ENCODE results near the gene FGF9.

- TF ChIP-seq, protein P1, sequence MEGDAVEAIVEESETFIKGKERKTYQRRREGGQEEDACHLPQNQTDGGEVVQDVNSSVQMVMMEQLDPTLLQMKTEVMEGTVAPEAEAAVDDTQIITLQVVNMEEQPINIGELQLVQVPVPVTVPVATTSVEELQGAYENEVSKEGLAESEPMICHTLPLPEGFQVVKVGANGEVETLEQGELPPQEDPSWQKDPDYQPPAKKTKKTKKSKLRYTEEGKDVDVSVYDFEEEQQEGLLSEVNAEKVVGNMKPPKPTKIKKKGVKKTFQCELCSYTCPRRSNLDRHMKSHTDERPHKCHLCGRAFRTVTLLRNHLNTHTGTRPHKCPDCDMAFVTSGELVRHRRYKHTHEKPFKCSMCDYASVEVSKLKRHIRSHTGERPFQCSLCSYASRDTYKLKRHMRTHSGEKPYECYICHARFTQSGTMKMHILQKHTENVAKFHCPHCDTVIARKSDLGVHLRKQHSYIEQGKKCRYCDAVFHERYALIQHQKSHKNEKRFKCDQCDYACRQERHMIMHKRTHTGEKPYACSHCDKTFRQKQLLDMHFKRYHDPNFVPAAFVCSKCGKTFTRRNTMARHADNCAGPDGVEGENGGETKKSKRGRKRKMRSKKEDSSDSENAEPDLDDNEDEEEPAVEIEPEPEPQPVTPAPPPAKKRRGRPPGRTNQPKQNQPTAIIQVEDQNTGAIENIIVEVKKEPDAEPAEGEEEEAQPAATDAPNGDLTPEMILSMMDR (IDR thresholded peaks at IDR 0.05): no peak
- TF ChIP-seq POLR2A (IDR thresholded peaks at IDR 0.05): no peak
These were observed 30.6 kb downstream of the FGF9 start for GRCh38 chr13:21701460-21701859.
